ENCODE data around the gene KIF23.

GRCh38 chr15:69400850-69401249 is 13.3 kb upstream of the KIF23 start:
- TF ChIP-seq MAX (CRISPR knock-in tag; IDR thresholded peaks at IDR 0.05) (no peak), CTCF (IDR thresholded peaks at IDR 0.05) (no peak), ZNF396 (CRISPR knock-in tag; IDR thresholded peaks at IDR 0.05; ENCODE audit: borderline replicate concordance) (no peak)
